ENCODE data around the gene CACNB3. TPM values are rescaled to one million over a fixed set of nuclear protein-coding genes. Genes with fewer than 3 reads are reported as not detected.
"Not testable (repeated sequence)": the region's sequence is repeated elsewhere in the genome, so short reads cannot be mapped to it uniquely, and the experiment has no call there.

CACNB3 gene
- total RNA-seq, 1 donor = 27.7 TPM

- TF ChIP-seq, protein P1, sequence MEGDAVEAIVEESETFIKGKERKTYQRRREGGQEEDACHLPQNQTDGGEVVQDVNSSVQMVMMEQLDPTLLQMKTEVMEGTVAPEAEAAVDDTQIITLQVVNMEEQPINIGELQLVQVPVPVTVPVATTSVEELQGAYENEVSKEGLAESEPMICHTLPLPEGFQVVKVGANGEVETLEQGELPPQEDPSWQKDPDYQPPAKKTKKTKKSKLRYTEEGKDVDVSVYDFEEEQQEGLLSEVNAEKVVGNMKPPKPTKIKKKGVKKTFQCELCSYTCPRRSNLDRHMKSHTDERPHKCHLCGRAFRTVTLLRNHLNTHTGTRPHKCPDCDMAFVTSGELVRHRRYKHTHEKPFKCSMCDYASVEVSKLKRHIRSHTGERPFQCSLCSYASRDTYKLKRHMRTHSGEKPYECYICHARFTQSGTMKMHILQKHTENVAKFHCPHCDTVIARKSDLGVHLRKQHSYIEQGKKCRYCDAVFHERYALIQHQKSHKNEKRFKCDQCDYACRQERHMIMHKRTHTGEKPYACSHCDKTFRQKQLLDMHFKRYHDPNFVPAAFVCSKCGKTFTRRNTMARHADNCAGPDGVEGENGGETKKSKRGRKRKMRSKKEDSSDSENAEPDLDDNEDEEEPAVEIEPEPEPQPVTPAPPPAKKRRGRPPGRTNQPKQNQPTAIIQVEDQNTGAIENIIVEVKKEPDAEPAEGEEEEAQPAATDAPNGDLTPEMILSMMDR (IDR thresholded peaks at IDR 0.05; ENCODE audit: insufficient read depth, low read length) = no peak
Observed at GRCh38 chr12:48832321-48833060, 14.2 kb downstream of the CACNB3 start.

GRCh38 chr12:48838048-48838447 lies 19.8 kb downstream of the CACNB3 start:
- no peak overlapping the region for H3K4me3 ChIP-seq (ENCODE audit: low read depth, low read length)
- TF ChIP-seq, protein P1 (IDR thresholded peaks at IDR 0.05; ENCODE audit: insufficient read depth, low read length) = no peak
- no peak for DNase-seq (ENCODE audit: low read depth)

More at GRCh38 chr12:48832321-48833060, 14.2 kb downstream of the CACNB3 start:
- H3K4me3 ChIP-seq (ENCODE audit: low read depth, low read length) = no peak overlapping the region
- DNase-seq (ENCODE audit: low read depth) = no peak

GRCh38 chr12:48842021-48842420 lies 23.7 kb downstream of the CACNB3 start:
- H3K4me3 ChIP-seq (ENCODE audit: low read depth, low read length); DNase-seq (ENCODE audit: low read depth): not testable (repeated sequence)

GRCh38 chr12:48851883-48852733 lies 33.8 kb downstream of the CACNB3 start, which contains the start of gene DDX23:
TSS of gene DDX23 (minus strand) at chr12:48852163. CDS start at chr12:48845782, 6,381 bp downstream.
- peak within 1 kb of the TSS; percentile 98 for H3K4me3 ChIP-seq (ENCODE audit: low read depth, low read length)
- peak; percentile 96 for DNase-seq (ENCODE audit: low read depth)
- TF ChIP-seq, protein P1 (IDR thresholded peaks at IDR 0.05; ENCODE audit: insufficient read depth, low read length) = no peak

GRCh38 chr12:48852734-48853688 lies 34.7 kb downstream of the CACNB3 start:
- peak; percentile 95 for DNase-seq (ENCODE audit: low read depth)
- TF ChIP-seq, protein P1 (IDR thresholded peaks at IDR 0.05; ENCODE audit: insufficient read depth, low read length) = peak; percentile 71
- peak overlapping the region; percentile 57 for H3K4me3 ChIP-seq (ENCODE audit: low read depth, low read length)

GRCh38 chr12:48854488-48854887 lies 36.2 kb downstream of the CACNB3 start:
- no peak for DNase-seq (ENCODE audit: low read depth)
- H3K4me3 ChIP-seq (ENCODE audit: low read depth, low read length) = no peak overlapping the region
- TF ChIP-seq, protein P1 (IDR thresholded peaks at IDR 0.05; ENCODE audit: insufficient read depth, low read length) = no peak

GRCh38 chr12:48854932-48855331 lies 36.6 kb downstream of the CACNB3 start:
- DNase-seq (ENCODE audit: low read depth); H3K4me3 ChIP-seq (ENCODE audit: low read depth, low read length): not testable (repeated sequence)
